Mucosa of descending colon (tissue), 3 donors: Measurements from ENCODE around the gene MKS1. TPM values are rescaled to one million over a fixed set of nuclear protein-coding genes. Genes with fewer than 3 reads are reported as not detected.

Source experiments
- ATAC-seq: fragments of 200-7000 bp; cut with Tn5 transposase; one replicate; pipeline ENCODE4 v1.9.1; 2020; ENCODE audit warnings: mild to moderate bottlenecking, moderate library complexity
- DNase-seq, 3 donors: peaks; one replicate each; pipeline ENCODE4 v3.0.0-alpha.2; 2020
- H3K36me3 ChIP-seq: fragments of 200-600 bp; one replicate; pipeline ENCODE4 v1.8.0; 2021; ENCODE audit warnings: low read depth, mild to moderate bottlenecking
- H3K4me1 ChIP-seq: fragments of 200-600 bp; one replicate; pipeline ENCODE4 v1.8.0; 2021; ENCODE audit warnings: low read depth, mild to moderate bottlenecking
- H3K4me3 ChIP-seq: fragments of 200-600 bp; one replicate; pipeline ENCODE4 v1.8.0; 2021; ENCODE audit warnings: mild to moderate bottlenecking
- H3K9me3 ChIP-seq: fragments of 200-600 bp; one replicate; pipeline ENCODE4 v1.8.0; 2021; ENCODE audit warnings: mild to moderate bottlenecking
- CTCF ChIP-seq: fragments of 200-600 bp; IDR thresholded peaks from one replicate; pipeline ENCODE4 v1.8.0; 2022; ENCODE audit warnings: antibody characterized with exemption, mild to moderate bottlenecking
- intact Hi-C, 2 donors: fragments of 100-400 bp; cut with DNase I in 1 of 2; cut with micrococcal nuclease in 1 of 2; formaldehyde crosslinking; loops; one replicate each; pipeline versions ENCODE4 v1.11.0 to v1.11.1; 2022; cut with DNase I, micrococcal nuclease
- total RNA-seq, 3 donors: library from RNA; stranded (reverse); fragmentation: NEBNext Ultra II Directional in 2 of 3; extraction: Animal tissue kit (Norgen Biotek cat#: 25700) in 2 of 3; gene quantifications; one replicate each; pipeline versions ENCODE4 v1.2.1 to v1.2.4, GENCODE V29; 2021 to 2023
- donor health status: DM: no; HTN: no; CAD: no; lungs with moderate emphysema.
- donor health status: DM: no; HTN: no; CAD: no.
- donor health status: DM: no; HTN: yes; CAD: no.

The MKS1 gene
- total RNA-seq, 3 donors from 2014 or later: 12.9 to 18.5 (median 14.7) TPM

GRCh38 chr17:58246781-58247180, 27.7 kb upstream of the MKS1 start:
- H3K4me1 ChIP-seq: peaks cover 6% of the 10 kb centered on the region
- H3K9me3 ChIP-seq: no peaks in the 10 kb centered on the region
- H3K4me3 ChIP-seq: no peak overlapping the region
- ATAC-seq (no peak), DNase-seq (no peak)
- no peaks in the 10 kb centered on the region for H3K36me3 ChIP-seq
- intact Hi-C loops: no loop called here
- TF ChIP-seq CTCF: no peak

- no peak for ATAC-seq
Observed at GRCh38 chr17:58246104-58246740, 27.2 kb upstream of the MKS1 start.

GRCh38 chr17:58245428-58246103, 26.5 kb upstream of the MKS1 start:
- no peak for TF ChIP-seq CTCF

More at GRCh38 chr17:58246104-58246740, 27.2 kb upstream of the MKS1 start:
- Histone ChIP-seq H3K36me3 (no peaks in the 10 kb centered on the region), H3K9me3 (no peaks in the 10 kb centered on the region), H3K4me3 (no peak overlapping the region), H3K4me1 (peaks cover 6% of the 10 kb centered on the region)
- intact Hi-C loops: no loop called here
- TF ChIP-seq CTCF: no peak
- no peak for DNase-seq

GRCh38 chr17:58244963-58245362, 25.9 kb upstream of the MKS1 start:
- no peaks in the 10 kb centered on the region for H3K36me3 ChIP-seq
- intact Hi-C loops: no loop called here
- no peak for TF ChIP-seq CTCF
- H3K4me3 ChIP-seq: no peak overlapping the region
- H3K9me3 ChIP-seq: no peaks in the 10 kb centered on the region
- ATAC-seq: no peak
- peaks cover 6% of the 10 kb centered on the region for H3K4me1 ChIP-seq
- DNase-seq: no peak

More at GRCh38 chr17:58245428-58246103, 26.5 kb upstream of the MKS1 start:
- no peaks in the 10 kb centered on the region for H3K9me3 ChIP-seq
- H3K36me3 ChIP-seq: no peaks in the 10 kb centered on the region
- ATAC-seq (peak; percentile 37), DNase-seq (no peak)
- intact Hi-C loops: no loop called here
- peaks cover 6% of the 10 kb centered on the region for H3K4me1 ChIP-seq
- no peak overlapping the region for H3K4me3 ChIP-seq

GRCh38 chr17:58242171-58242784, 23.2 kb upstream of the MKS1 start:
- H3K4me3 ChIP-seq: no peak overlapping the region
- ATAC-seq (no peak), DNase-seq (no peak)
- intact Hi-C loops: no loop called here
- no peaks in the 10 kb centered on the region for H3K36me3 ChIP-seq
- H3K4me1 ChIP-seq: no peaks in the 10 kb centered on the region
- TF ChIP-seq CTCF: no peak
- H3K9me3 ChIP-seq: no peaks in the 10 kb centered on the region
